Measurements from ENCODE around the gene RELL2. TPM values are rescaled to one million over a fixed set of nuclear protein-coding genes. Genes with fewer than 3 reads are reported as not detected.

Gene RELL2
- total RNA-seq, 1 experiment from 2014 or later, result 23.8 TPM

- TF ChIP-seq AFF4 (CRISPR knock-in tag; IDR thresholded peaks at IDR 0.05; ENCODE audit: borderline replicate concordance) (no peak), PREB (CRISPR knock-in tag; IDR thresholded peaks at IDR 0.05; ENCODE audit: borderline replicate concordance) (no peak), IRF2 (CRISPR knock-in tag; IDR thresholded peaks at IDR 0.05; ENCODE audit: borderline replicate concordance, low read depth) (no peak), ZNF423 (CRISPR knock-in tag; IDR thresholded peaks at IDR 0.05) (no peak), JUN (CRISPR knock-in tag; IDR thresholded peaks at IDR 0.05) (no peak), ZNF263 (CRISPR knock-in tag; IDR thresholded peaks at IDR 0.05; ENCODE audit: low read depth) (no peak; the same call in 1 of the 2 replicates), ZNF416 (CRISPR knock-in tag; IDR thresholded peaks at IDR 0.05) (no peak), JAZF1 (CRISPR knock-in tag; IDR thresholded peaks at IDR 0.05) (no peak), TCF7 (CRISPR knock-in tag; IDR thresholded peaks at IDR 0.05; ENCODE audit: low read depth) (no peak), E2F1 (CRISPR knock-in tag; IDR thresholded peaks at IDR 0.05) (no peak), ZNF281 (CRISPR knock-in tag; IDR thresholded peaks at IDR 0.05) (no peak), AR (CRISPR knock-in tag; IDR thresholded peaks at IDR 0.05) (no peak), ZNF396 (CRISPR knock-in tag; IDR thresholded peaks at IDR 0.05; ENCODE audit: borderline replicate concordance) (no peak), ZMAT4 (CRISPR knock-in tag; IDR thresholded peaks at IDR 0.05) (no peak), MXD4 (CRISPR knock-in tag; IDR thresholded peaks at IDR 0.05; ENCODE audit: borderline replicate concordance) (no peak), CBFB (CRISPR knock-in tag; IDR thresholded peaks at IDR 0.05; ENCODE audit: low read depth) (peak; percentile 9; the same call in 1 of the 2 replicates), ZNF512 (CRISPR knock-in tag; IDR thresholded peaks at IDR 0.05; ENCODE audit: borderline replicate concordance) (no peak), E2F5 (CRISPR knock-in tag; IDR thresholded peaks at IDR 0.05) (no peak)
Measured at GRCh38 chr5:141680751-141681201, 44.0 kb downstream of the RELL2 start (continued).

All from WTC11 (cell line).